Tibial nerve (tissue), 4 donors: ENCODE measurements around the gene TMEM132E. TPM values are rescaled to one million over a fixed set of nuclear protein-coding genes. Genes with fewer than 3 reads are reported as not detected.

Source experiments
- DNase-seq, 2 donors: peaks; one replicate each; pipeline ENCODE4 v3.0.0-alpha.2; 2019; ENCODE audit warnings: low spot score in 2 of 2
- H3K27ac ChIP-seq, 4 donors: fragments of 200-600 bp; sonication (generic) in 3 of 4; one replicate each; pipeline ENCODE4 v1.5.1; 2017 to 2019; ENCODE audit warnings: mild to moderate bottlenecking in 1 of 4
- H3K27me3 ChIP-seq, 2 donors: fragments of 200-600 bp; sonication (generic) in 1 of 2; one replicate each; pipeline versions ENCODE4 v1.5.1 to v1.6.0; 2017 to 2019
- H3K36me3 ChIP-seq, 3 donors: fragments of 200-600 bp; sonication (generic); one replicate each; pipeline ENCODE4 v1.5.1; 2018 to 2019
- H3K4me1 ChIP-seq, 4 donors: fragments of 200-600 bp; sonication (generic) in 3 of 4; one replicate each; pipeline ENCODE4 v1.5.1; 2017 to 2019
- H3K4me3 ChIP-seq, 4 donors: fragments of 200-600 bp; sonication (generic) in 3 of 4; one replicate each; pipeline ENCODE4 v1.5.1; 2017 to 2019; ENCODE audit warnings: mild to moderate bottlenecking in 1 of 4, moderate library complexity in 1 of 4
- H3K9me3 ChIP-seq, 4 donors: fragments of 200-600 bp; sonication (generic) in 3 of 4; one replicate each; pipeline ENCODE4 v1.5.1; 2017 to 2019
- EP300 ChIP-seq, 2 donors: sonication (generic); formaldehyde crosslinking; IDR thresholded peaks; one replicate each; pipeline ENCODE4 v1.6.1; 2017; ENCODE audit warnings: antibody characterized with exemption in 2 of 2, mild to moderate bottlenecking in 1 of 2
- POLR2A ChIP-seq, 2 donors: fragments of 450-650 bp; IDR thresholded peaks; one replicate each; pipeline ENCODE4 v1.6.1; 2017; ENCODE audit warnings: antibody characterized with exemption in 2 of 2, mild to moderate bottlenecking in 2 of 2, moderate library complexity in 2 of 2
- WGBS, 2 donors: methylation state at CpG; one replicate each; pipeline ENCODE4 v1.1.5; 2018; 5-methylcytosine and 5-hydroxymethylcytosine counted together
- total RNA-seq, 4 donors: library from RNA; depleted of rRNA; stranded (reverse); fragments of >200 nt; gene quantifications; one replicate each; pipeline ENCODE4 v1.1.0, GENCODE V29; 2016
- TF ChIP-seq, protein P1 (sequence below), 5 experiments: fragments of 200-600 bp in 3 of 5; fragments of 450-650 bp in 2 of 5; sonication (generic) in 3 of 5; IDR thresholded peaks; one replicate each; pipeline ENCODE4 v1.5.1; 2016 to 2019; ENCODE audit warnings: antibody characterized with exemption in 5 of 5, mild to moderate bottlenecking in 3 of 5, moderate library complexity in 2 of 5

The TMEM132E gene
- total RNA-seq, 4 donors from 2014 or later = 0.42 to 0.59 TPM; not detected in 2

DNA sequence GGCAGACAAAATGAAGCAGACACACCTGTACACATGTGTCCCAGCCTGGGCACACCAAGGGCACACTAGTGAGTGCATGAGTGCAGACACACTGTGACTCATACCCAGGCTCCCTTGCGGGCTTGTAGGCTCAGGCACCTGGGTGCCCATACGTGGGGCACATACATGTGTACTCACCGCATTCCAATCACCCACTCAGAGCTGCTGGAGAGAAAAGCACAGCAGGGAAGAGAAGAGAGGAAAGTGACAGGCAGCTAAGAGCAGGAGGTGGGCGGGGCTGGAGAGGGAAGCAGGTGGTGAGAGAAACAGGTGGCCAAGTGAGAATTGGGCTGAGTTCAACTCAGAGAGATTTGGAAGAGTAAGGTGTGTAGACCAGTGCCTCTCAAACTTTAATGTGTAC is 54.0 kb downstream of the TMEM132E start:
- DNase-seq = no peak
- TF ChIP-seq EP300 (IDR thresholded peaks at IDR 0.05) = no peak
- no peak for TF ChIP-seq POLR2A (IDR thresholded peaks at IDR 0.05)
- TF ChIP-seq, protein P1, sequence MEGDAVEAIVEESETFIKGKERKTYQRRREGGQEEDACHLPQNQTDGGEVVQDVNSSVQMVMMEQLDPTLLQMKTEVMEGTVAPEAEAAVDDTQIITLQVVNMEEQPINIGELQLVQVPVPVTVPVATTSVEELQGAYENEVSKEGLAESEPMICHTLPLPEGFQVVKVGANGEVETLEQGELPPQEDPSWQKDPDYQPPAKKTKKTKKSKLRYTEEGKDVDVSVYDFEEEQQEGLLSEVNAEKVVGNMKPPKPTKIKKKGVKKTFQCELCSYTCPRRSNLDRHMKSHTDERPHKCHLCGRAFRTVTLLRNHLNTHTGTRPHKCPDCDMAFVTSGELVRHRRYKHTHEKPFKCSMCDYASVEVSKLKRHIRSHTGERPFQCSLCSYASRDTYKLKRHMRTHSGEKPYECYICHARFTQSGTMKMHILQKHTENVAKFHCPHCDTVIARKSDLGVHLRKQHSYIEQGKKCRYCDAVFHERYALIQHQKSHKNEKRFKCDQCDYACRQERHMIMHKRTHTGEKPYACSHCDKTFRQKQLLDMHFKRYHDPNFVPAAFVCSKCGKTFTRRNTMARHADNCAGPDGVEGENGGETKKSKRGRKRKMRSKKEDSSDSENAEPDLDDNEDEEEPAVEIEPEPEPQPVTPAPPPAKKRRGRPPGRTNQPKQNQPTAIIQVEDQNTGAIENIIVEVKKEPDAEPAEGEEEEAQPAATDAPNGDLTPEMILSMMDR (IDR thresholded peaks at IDR 0.05) = no peak
- Histone ChIP-seq H3K4me1 (peaks cover 0 to 11% (median 6%) of the 10 kb centered on the region in 4 donors), H3K9me3 (no peaks in the 10 kb centered on the region), H3K4me3 (no peak overlapping the region), H3K36me3 (no peaks in the 10 kb centered on the region), H3K27ac (no peak overlapping the region), H3K27me3 (peaks cover 0 to 35% of the 10 kb centered on the region in 2 donors)
- 36 to 55% methylated on average over 4 of the region's 4 CpGs for WGBS, 2 donors

DNA sequence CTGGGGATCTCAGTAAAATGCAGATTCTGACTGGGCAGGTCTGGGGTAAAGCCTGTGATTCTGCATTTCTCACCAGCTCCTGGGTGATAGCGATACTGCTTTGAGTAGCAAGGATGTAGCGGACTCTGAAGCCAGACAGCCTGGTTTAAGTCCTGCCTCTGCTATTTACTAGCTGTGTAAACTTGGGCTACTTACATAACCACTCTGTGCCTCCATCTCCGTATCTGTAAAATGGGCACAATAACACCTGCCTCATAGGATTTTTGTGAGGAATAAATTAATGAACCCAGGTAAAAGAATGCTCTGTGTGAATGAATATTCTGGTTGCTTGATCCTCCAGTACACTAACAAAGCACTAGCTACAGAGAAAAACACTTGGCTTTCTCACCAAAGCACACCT is 54.4 kb downstream of the TMEM132E start:
- no peak for DNase-seq
- Histone ChIP-seq H3K27me3 (peaks cover 0 to 35% of the 10 kb centered on the region in 2 donors), H3K36me3 (no peaks in the 10 kb centered on the region)

DNA sequence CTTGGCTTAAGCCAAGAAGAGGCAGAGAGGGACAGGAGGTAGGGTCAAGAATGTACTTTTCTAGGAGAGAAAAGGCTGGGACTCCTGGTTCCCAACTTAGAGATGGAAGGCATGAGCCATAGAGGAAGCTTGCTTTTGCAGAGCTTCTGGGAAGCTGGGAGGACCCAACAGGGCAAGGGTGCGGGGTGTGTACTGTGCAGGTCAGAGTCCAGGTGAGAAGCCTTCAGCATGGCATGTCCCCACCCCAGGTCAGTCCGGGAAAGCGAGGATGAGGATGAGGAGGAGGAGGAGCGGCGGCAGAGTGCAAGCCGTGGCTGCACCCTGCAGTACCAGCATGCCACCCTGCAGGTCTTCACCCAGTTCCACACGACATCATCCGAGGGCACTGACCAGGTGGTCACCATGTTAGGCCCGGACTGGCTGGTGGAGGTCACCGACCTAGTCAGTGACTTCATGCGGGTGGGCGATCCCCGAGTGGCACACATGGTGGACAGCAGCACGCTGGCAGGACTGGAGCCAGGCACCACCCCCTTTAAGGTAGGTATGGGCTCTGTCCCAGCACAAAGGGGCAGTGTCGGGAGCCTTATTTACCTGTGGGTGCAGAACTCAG is 55.3 kb downstream of the TMEM132E start:
- Histone ChIP-seq H3K9me3 (no peaks in the 10 kb centered on the region), H3K27ac (no peak overlapping the region), H3K4me3 (no peak overlapping the region), H3K36me3 (no peaks in the 10 kb centered on the region), H3K4me1 (peaks cover 0 to 13% (median 6%) of the 10 kb centered on the region in 4 donors), H3K27me3 (peaks cover 0 to 43% of the 10 kb centered on the region in 2 donors)
- TF ChIP-seq POLR2A (IDR thresholded peaks at IDR 0.05) (no peak), EP300 (IDR thresholded peaks at IDR 0.05) (no peak)
- TF ChIP-seq, protein P1 (IDR thresholded peaks at IDR 0.05) = no peak
- no peak for DNase-seq
- WGBS, 2 donors = 86 to 87% methylated on average over 14 to 15 of the region's 15 CpGs

More for the DNA sequence above, 54.4 kb downstream of the TMEM132E start:
- H3K27ac ChIP-seq = no peak overlapping the region
- no peak overlapping the region for H3K4me3 ChIP-seq
- TF ChIP-seq, protein P1 (IDR thresholded peaks at IDR 0.05) = no peak
- TF ChIP-seq EP300 (IDR thresholded peaks at IDR 0.05) = no peak
- TF ChIP-seq POLR2A (IDR thresholded peaks at IDR 0.05) = no peak
- H3K9me3 ChIP-seq = no peaks in the 10 kb centered on the region
- 92 to 98% methylated on average over 3 of the region's 3 CpGs for WGBS, 2 donors
- H3K4me1 ChIP-seq = peaks cover 0 to 13% (median 6%) of the 10 kb centered on the region in 4 donors

DNA sequence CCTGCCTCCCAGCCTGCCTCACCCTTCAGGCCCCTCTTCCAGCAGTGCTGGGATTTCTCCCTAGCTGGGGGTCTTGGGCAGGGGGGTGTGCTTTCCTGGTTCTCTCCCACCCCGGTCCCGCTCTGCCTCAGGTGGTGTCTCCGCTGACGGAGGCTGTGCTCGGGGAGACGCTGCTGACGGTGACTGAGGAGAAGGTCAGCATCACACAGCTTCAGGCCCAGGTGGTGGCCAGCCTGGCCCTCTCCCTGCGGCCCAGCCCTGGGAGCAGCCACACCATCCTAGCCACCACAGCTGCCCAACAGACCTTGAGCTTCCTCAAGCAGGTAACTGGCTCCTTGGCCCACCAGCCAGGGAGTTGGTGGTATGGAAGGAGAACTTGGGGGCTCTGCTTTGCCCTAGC is 56.5 kb downstream of the TMEM132E start:
- H3K4me3 ChIP-seq = no peak overlapping the region
- no peak overlapping the region for H3K27ac ChIP-seq
- WGBS, 2 donors = 92 to 93% methylated on average over 8 of the region's 8 CpGs
- no peaks in the 10 kb centered on the region for H3K36me3 ChIP-seq
- no peaks in the 10 kb centered on the region for H3K9me3 ChIP-seq
- H3K27me3 ChIP-seq = peaks cover 0 to 44% of the 10 kb centered on the region in 2 donors
- TF ChIP-seq POLR2A (IDR thresholded peaks at IDR 0.05) (no peak), EP300 (IDR thresholded peaks at IDR 0.05) (no peak)
- TF ChIP-seq, protein P1 (IDR thresholded peaks at IDR 0.05) = no peak
- no peak for DNase-seq
- peaks cover 0 to 13% (median 6%) of the 10 kb centered on the region in 4 donors for H3K4me1 ChIP-seq

DNA sequence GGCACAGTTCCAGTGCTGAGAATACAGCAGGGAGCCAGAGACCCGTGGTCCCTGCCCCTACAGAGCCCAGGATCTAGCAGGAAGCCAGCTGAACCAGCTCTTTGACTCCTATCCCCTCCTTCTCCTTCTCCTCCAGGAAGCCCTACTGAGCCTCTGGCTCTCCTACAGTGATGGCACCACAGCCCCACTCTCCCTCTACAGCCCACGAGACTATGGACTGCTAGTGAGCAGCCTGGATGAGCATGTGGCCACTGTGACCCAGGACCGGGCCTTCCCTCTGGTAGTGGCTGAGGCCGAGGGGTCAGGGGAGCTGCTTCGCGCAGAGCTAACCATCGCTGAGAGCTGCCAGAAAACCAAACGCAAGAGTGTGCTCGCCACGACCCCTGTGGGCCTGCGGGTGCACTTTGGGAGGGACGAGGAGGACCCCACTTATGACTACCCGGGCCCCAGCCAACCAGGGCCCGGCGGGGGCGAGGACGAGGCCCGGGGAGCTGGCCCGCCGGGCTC is 57.7 kb downstream of the TMEM132E start:
- DNase-seq = no peak
- 50 to 52% methylated on average over 11 to 18 of the region's 20 CpGs for whole genome bisulfite sequencing, 2 donors
- H3K9me3 ChIP-seq = no peaks in the 10 kb centered on the region
- H3K36me3 ChIP-seq = no peaks in the 10 kb centered on the region
- no peak overlapping the region for H3K27ac ChIP-seq
- H3K4me1 ChIP-seq = peaks cover 0 to 13% (median 6%) of the 10 kb centered on the region in 4 donors
- H3K27me3 ChIP-seq = peaks cover 0 to 36% of the 10 kb centered on the region in 2 donors
- no peak for TF ChIP-seq EP300 (IDR thresholded peaks at IDR 0.05)
- TF ChIP-seq, protein P1 (IDR thresholded peaks at IDR 0.05) = no peak
- TF ChIP-seq POLR2A (IDR thresholded peaks at IDR 0.05) = no peak
- H3K4me3 ChIP-seq = no peak overlapping the region
